ENCODE measurements around the gene ECE2. TPM values are rescaled to one million over a fixed set of nuclear protein-coding genes. Genes with fewer than 3 reads are reported as not detected.

ECE2 gene
- polyA plus RNA-seq, 1 donor from 2014 or later: not detected

DNA sequence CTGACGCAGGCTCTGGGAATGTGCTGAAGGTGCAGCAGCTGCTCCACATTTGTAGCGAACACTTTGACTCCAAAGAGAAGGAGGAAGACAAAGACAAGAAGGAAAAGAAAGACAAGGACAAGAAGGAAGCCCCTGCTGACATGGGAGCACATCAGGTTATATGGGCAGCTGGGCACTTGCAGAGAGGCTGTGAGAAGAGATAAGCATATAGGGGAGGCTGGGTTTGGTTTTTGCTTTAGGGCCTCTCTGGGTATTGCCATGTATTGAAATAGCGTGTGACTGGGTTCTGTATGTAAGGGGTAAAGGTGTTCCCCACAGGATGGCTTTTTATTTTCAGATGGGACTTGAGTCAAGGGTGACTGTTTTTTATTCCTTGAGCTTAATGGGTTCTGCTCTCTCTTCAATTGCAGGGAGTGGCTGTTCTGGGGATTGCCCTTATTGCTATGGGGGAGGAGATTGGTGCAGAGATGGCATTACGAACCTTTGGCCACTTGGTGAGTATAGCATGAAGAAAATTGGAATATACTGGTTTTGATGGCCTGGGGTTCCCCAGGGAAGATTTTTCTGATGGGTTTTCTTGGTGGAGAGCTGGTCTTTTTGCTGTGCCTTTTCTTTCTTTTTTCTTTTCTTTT lies 30.6 kb downstream of the ECE2 start:
- Mint-ChIP-seq H3K9me3 (no peaks in the 10 kb centered on the region), H3K4me1 (peaks cover 0 to 3% (median 0%) of the 10 kb centered on the region in 3 donors), H3K36me3 (peaks cover 2% of the 10 kb centered on the region), H3K27ac (no peak overlapping the region), H3K4me3 (no peak overlapping the region), H3K27me3 (no peaks in the 10 kb centered on the region)

DNA sequence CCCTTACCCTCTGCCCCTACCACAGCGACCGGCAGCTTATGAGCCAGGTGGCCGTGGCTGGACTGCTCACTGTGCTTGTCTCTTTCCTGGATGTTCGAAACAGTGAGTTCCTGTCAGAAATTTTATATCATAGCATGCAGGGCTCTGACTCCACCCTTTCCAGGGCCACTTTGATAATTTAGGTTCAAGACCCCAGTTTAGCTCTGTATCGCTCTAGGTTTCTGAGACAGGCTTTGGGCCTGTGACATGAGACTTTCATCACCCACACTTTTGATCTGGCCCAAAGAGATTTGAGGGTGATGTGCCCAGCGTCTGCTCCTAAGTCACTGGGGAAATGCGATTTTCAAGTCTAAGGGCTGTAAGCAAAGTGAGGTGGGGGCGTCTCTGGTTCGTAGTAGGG lies 32.1 kb downstream of the ECE2 start:
- Mint-ChIP-seq H3K36me3 (peaks cover 2% of the 10 kb centered on the region), H3K27me3 (no peaks in the 10 kb centered on the region), H3K27ac (no peak overlapping the region), H3K9me3 (no peaks in the 10 kb centered on the region), H3K4me1 (no peaks in the 10 kb centered on the region), H3K4me3 (peak overlapping the region in 1 of 4 donors; percentile 62)

DNA sequence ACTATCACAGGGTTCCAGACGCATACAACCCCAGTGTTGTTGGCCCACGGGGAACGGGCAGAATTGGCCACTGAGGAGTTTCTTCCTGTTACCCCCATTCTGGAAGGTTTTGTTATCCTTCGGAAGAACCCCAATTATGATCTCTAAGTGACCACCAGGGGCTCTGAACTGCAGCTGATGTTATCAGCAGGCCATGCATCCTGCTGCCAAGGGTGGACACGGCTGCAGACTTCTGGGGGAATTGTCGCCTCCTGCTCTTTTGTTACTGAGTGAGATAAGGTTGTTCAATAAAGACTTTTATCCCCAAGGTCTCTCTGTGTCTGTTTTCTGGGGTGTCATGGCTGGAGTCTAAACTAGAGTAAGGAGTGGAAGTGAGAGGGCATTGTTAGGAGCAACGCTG lies 32.9 kb downstream of the ECE2 start:
- no peak overlapping the region for H3K27ac Mint-ChIP-seq
- no peaks in the 10 kb centered on the region for H3K27me3 Mint-ChIP-seq
- H3K36me3 Mint-ChIP-seq: peaks cover 2% of the 10 kb centered on the region
- H3K4me1 Mint-ChIP-seq: no peaks in the 10 kb centered on the region
- peak overlapping the region in 1 of 4 donors; percentile 62 for H3K4me3 Mint-ChIP-seq
- no peaks in the 10 kb centered on the region for H3K9me3 Mint-ChIP-seq

DNA sequence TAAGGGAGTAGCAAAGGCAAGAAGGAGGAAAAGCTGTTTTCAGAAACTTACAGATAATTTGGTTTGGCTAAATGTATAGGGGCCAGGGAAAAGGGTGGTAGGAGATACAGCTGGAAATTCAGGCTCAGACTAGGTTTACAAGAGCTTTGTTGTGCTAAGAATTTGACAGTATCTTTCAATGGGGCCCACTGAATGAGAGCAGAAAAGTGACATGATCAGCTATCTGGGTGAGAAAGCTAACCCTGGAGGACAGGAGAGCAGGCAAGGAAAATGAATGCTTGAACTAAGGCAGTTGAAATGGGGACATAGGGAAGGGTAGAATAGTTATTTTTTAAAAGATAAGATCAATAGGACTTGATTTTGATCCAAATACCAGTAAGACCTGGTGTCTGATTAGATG lies 35.8 kb downstream of the ECE2 start:
- Mint-ChIP-seq H3K27ac (peak overlapping the region in 1 of 3 donors; percentile 12), H3K36me3 (no peaks in the 10 kb centered on the region), H3K4me3 (peak overlapping the region in 3 of 4 donors; percentile 4 to 73 (median 63))

DNA sequence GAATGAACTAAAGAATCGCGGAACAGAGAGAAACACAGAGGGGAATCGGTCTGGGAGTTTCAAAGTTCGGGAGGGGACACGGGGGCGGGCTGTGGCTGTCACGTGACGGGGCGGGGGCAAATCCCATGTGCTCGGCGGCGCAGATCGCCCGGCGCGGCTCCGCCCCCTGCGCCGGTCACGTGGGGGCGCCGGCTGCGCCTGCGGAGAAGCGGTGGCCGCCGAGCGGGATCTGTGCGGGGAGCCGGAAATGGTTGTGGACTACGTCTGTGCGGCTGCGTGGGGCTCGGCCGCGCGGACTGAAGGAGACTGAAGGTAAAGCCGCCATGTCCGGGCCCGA lies 38.5 kb downstream of the ECE2 start, which contains the start of gene EIF4G1:
Gene EIF4G1 (plus strand): TSS at position 244 of the 337 bp plus-strand sequence. CDS start 1,191 bp downstream, outside the sequence.
- Mint-ChIP-seq H3K9me3 (no peaks in the 10 kb centered on the region), H3K4me3 (peak within 1 kb of the TSS; percentile 84 to 94 (median 90)), H3K27ac (peak within 1 kb of the TSS; percentile 72 to 93 (median 74)), H3K36me3 (no peaks in the 10 kb centered on the region), H3K27me3 (no peaks in the 10 kb centered on the region), H3K4me1 (peaks cover 19 to 23% (median 21%) of the 10 kb centered on the region in 3 donors)

More for the DNA sequence above, 35.8 kb downstream of the ECE2 start:
- Mint-ChIP-seq H3K4me1 (peaks cover 5 to 10% (median 7%) of the 10 kb centered on the region in 3 donors), H3K27me3 (no peaks in the 10 kb centered on the region), H3K9me3 (no peaks in the 10 kb centered on the region)

DNA sequence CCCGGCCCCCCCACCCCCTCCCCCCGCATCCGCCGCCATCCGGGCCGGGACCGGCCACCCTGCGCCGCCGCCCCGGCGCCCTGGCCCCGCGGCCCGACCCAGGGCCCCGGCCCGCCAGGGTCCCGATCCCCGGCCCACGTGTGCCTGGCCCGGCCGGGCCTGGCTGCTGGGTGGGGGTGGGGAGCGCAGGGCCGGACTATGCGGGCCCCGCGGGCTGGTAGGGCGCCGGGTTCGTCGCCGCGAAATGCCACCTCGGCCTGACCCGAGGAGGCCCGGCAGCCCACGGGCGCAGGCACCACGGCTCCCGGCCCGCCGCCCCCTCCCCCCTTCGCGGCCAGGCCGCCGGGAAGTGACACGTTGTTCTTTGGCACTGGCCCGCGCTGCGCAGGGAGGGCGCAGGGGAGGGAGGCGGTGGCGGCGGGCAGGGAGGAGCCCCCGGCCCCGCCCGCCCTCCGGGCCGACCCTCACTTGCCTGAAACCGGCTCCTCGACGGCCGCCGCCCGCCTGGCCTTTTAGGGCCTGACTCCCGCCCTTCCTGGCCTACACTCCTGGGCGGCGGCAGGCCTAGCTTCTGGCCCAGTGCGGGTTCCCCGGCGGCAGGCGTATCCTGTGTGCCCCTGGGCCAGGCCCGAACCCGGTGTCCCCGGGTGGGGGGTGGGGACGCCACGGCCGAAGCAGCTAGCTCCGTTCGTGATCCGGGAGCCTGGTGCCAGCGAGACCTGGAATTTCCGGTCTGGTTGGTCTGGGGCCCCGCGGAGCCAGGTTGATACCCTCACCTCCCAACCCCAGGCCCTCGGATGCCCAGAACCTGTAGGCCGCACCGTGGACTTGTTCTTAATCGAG lies 39.1 kb downstream of the ECE2 start:
- Mint-ChIP-seq H3K4me3 (peak overlapping the region; percentile 84 to 94 (median 90)), H3K9me3 (no peaks in the 10 kb centered on the region), H3K27ac (peak overlapping the region; percentile 72 to 93 (median 74)), H3K36me3 (no peaks in the 10 kb centered on the region), H3K4me1 (peaks cover 19 to 23% (median 21%) of the 10 kb centered on the region in 3 donors), H3K27me3 (no peaks in the 10 kb centered on the region)

DNA sequence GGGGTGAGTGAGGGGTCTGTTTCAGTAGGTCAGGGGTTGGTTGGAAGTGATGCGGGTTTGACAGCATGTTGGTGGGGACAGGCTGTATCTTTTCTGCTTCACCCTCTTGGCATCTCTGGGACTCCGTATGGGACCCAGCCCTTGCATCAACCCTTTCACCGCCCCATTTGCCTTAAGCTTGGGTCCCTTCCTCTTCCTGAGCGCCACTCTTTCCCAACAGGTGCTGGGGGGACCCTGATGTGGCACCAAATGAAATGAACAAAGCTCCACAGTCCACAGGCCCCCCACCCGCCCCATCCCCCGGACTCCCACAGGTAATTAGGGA lies 39.7 kb downstream of the ECE2 start:
- H3K4me1 Mint-ChIP-seq: peaks cover 19 to 23% (median 21%) of the 10 kb centered on the region in 3 donors
- H3K36me3 Mint-ChIP-seq: no peaks in the 10 kb centered on the region
- no peaks in the 10 kb centered on the region for H3K27me3 Mint-ChIP-seq
- no peaks in the 10 kb centered on the region for H3K9me3 Mint-ChIP-seq
- peak overlapping the region; percentile 68 to 93 (median 86) for H3K4me3 Mint-ChIP-seq
- H3K27ac Mint-ChIP-seq: peak overlapping the region; percentile 72 to 93 (median 74)

DNA sequence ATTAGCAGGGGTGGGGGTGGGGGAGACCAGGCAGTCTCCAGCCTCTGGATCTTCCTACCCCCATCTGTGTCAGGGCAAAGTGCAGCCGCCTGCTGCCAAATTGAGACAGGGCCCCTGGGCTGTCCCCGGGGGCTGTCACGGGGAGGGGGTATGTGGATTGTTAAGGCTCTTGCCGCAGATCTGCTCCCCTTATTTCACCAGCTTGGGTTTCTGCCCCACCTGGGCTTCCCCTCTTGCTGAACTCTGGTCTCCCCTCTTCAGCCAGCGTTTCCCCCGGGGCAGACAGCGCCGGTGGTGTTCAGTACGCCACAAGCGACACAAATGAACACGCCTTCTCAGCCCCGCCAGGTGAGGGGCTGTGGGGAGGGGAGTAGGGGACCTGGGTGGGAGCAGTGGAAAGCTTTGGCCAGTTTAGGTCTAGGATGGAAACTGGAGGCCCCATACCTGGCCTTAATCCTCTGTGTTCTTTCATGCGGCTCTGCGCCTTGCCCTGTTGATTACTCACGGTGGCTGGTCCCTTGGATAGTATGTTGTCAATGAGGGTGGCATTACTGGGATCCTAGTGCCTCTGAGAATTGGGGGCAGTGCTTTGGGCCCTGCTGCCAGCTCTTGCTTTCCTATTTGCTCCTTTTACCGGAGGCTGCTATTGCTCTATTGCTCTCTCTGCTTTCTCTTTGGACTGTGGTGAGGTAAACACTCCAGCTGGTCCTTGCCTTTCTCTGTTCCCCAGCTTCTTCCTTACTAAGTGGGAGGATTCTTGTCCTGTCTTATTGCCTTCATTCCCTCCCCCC lies 40.2 kb downstream of the ECE2 start:
- Mint-ChIP-seq H3K9me3 (no peaks in the 10 kb centered on the region), H3K4me1 (peaks cover 19 to 23% (median 22%) of the 10 kb centered on the region in 3 donors), H3K36me3 (no peaks in the 10 kb centered on the region), H3K27me3 (no peaks in the 10 kb centered on the region), H3K4me3 (peak overlapping the region; percentile 68 to 93 (median 86)), H3K27ac (peak overlapping the region; percentile 72 to 93 (median 74))

DNA sequence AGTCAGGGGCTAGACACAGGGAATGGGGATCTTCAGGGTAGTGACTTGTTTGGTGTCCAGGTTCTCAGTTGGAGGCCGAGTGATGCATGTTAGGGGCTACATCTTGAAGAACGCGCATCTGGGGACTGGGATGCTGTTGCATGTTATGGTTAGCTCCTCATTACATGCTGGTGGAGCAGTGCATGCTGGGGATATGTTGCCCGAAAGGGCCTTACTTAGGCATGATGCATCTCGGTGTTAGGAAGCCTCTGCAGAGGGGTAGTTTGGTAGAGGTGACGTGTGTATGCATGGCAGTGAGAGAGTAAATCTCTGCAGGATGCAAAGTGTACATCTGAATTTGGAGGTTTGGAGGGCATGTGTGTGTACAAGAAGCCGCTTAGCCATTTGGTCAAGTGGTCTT lies 41.0 kb downstream of the ECE2 start:
- H3K9me3 Mint-ChIP-seq: no peaks in the 10 kb centered on the region
- H3K27ac Mint-ChIP-seq: peak overlapping the region in 2 of 3 donors; percentile 72 to 74
- H3K36me3 Mint-ChIP-seq: no peaks in the 10 kb centered on the region

DNA sequence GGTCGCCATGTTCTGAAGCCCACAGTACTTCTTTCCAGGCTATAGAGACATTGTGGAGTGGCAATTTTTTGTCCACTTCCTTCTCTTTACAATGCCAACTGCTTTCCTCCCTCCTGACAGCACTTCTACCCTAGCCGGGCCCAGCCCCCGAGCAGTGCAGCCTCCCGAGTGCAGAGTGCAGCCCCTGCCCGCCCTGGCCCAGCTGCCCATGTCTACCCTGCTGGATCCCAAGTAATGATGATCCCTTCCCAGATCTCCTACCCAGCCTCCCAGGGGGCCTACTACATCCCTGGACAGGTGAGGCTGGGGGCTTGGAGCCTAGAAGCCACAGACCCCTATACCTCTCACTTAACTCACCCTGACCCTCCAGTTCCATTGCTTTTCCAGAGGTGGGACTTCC lies 41.4 kb downstream of the ECE2 start:
- H3K27ac Mint-ChIP-seq: peak overlapping the region in 2 of 3 donors; percentile 72 to 74
- H3K27me3 Mint-ChIP-seq: no peaks in the 10 kb centered on the region
- H3K36me3 Mint-ChIP-seq: no peaks in the 10 kb centered on the region
- H3K9me3 Mint-ChIP-seq: no peaks in the 10 kb centered on the region
- peak overlapping the region in 1 of 4 donors; percentile 68 for H3K4me3 Mint-ChIP-seq
- H3K4me1 Mint-ChIP-seq: peaks cover 19 to 23% (median 22%) of the 10 kb centered on the region in 3 donors

More for the DNA sequence above, 41.0 kb downstream of the ECE2 start:
- peaks cover 19 to 23% (median 22%) of the 10 kb centered on the region in 3 donors for H3K4me1 Mint-ChIP-seq
- no peaks in the 10 kb centered on the region for H3K27me3 Mint-ChIP-seq
- H3K4me3 Mint-ChIP-seq: peak overlapping the region in 3 of 4 donors; percentile 68 to 93 (median 80)

DNA sequence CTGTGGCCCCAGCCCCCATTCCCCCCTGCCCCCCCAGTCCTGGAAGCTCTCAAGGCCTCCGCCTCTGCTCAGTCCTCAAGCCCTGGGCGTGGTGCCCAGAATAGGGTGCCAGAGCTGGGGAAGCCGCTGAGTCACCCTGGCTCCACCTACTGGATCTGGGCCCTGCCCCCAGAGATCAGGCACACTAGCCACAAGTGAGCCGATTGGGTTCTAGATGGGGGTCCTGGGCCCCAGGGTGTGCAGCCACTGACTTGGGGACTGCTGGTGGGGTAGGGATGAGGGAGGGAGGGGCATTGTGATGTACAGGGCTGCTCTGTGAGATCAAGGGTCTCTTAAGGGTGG lies 44.3 kb downstream of the ECE2 start:
- Mint-ChIP-seq H3K4me3 (no peak overlapping the region), H3K27ac (peak overlapping the region in 1 of 3 donors; percentile 78), H3K9me3 (no peaks in the 10 kb centered on the region), H3K36me3 (no peaks in the 10 kb centered on the region), H3K4me1 (peaks cover 19 to 21% (median 21%) of the 10 kb centered on the region in 3 donors), H3K27me3 (no peaks in the 10 kb centered on the region)

DNA sequence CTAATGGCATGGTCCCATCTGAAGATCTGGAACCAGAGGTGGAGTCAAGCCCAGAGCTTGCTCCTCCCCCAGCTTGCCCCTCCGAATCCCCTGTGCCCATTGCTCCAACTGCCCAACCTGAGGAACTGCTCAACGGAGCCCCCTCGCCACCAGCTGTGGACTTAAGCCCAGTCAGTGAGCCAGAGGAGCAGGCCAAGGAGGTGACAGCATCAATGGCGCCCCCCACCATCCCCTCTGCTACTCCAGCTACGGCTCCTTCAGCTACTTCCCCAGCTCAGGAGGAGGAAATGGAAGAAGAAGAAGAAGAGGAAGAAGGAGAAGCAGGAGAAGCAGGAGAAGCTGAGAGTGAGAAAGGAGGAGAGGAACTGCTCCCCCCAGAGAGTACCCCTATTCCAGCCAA lies 45.8 kb downstream of the ECE2 start:
- Mint-ChIP-seq H3K27ac (no peak overlapping the region), H3K4me1 (peaks cover 13 to 15% (median 14%) of the 10 kb centered on the region in 3 donors), H3K4me3 (peak overlapping the region in 1 of 4 donors; percentile 25), H3K9me3 (no peaks in the 10 kb centered on the region), H3K27me3 (no peaks in the 10 kb centered on the region), H3K36me3 (no peaks in the 10 kb centered on the region)

DNA sequence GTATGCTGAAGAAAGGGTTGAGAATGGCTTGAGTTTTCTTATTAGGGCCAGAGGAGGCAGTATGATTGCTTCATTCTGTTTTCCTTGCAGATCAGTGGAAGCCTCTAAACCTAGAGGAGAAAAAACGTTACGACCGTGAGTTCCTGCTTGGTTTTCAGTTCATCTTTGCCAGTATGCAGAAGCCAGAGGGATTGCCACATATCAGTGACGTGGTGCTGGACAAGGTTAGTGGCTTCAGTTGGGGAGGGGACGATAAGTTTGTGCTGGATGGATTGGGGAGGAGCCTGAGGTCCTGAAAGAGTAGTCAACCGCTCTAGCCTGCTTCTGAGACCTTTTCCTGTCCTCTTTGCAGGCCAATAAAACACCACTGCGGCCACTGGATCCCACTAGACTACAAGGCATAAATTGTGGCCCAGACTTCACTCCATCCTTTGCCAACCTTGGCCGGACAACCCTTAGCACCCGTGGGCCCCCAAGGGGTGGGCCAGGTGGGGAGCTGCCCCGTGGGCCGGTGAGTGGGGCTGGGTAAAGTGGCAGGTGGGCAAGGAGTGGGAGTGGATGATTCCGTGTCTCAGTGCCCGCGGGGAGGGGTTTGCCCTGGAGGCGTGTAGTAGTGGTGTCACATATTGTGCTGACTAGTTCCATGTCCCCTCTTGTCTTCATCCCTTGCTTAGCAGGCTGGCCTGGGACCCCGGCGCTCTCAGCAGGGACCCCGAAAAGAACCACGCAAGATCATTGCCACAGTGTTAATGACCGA lies 47.1 kb downstream of the ECE2 start:
- Mint-ChIP-seq H3K4me3 (peak overlapping the region in 1 of 4 donors; percentile 38), H3K27me3 (no peaks in the 10 kb centered on the region), H3K36me3 (no peaks in the 10 kb centered on the region), H3K27ac (peak overlapping the region in 2 of 3 donors; percentile 21 to 28), H3K9me3 (no peaks in the 10 kb centered on the region), H3K4me1 (peaks cover 2 to 4% (median 2%) of the 10 kb centered on the region in 3 donors)

DNA sequence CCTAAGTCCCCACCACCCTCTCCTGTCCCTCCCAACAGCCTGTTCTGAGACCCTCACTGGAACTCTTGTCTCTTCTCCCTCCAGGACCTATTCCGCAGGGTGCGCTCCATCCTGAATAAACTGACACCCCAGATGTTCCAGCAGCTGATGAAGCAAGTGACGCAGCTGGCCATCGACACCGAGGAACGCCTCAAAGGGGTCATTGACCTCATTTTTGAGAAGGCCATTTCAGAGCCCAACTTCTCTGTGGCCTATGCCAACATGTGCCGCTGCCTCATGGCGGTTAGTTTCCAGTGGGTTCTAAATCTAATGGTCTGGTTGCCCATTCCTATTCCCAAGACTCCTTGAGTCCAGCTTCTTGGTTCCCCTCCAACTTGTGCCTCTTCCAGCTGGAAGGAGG lies 47.9 kb downstream of the ECE2 start:
- Mint-ChIP-seq H3K4me1 (peaks cover 0 to 3% (median 0%) of the 10 kb centered on the region in 3 donors), H3K4me3 (peak overlapping the region in 1 of 4 donors; percentile 38), H3K36me3 (peaks cover 3% of the 10 kb centered on the region), H3K9me3 (no peaks in the 10 kb centered on the region), H3K27me3 (no peaks in the 10 kb centered on the region), H3K27ac (peak overlapping the region in 1 of 3 donors; percentile 51)

Data from IgD-negative memory B cell (primary cell).